IMR-90 (cell line): Measurements from ENCODE around the gene TTC23L. TPM values are rescaled to one million over a fixed set of nuclear protein-coding genes. Genes with fewer than 3 reads are reported as not detected.

Source experiments
- ATAC-seq: fragments of 200-7000 bp; cut with Tn5 transposase; 2 replicates; pipeline ENCODE4 v1.9.1; 2020; ENCODE audit warnings: low read depth, mild to moderate bottlenecking, moderate library complexity
- BruUV-seq: library from RNA; stranded (reverse); fragments of 400-500 nt; replicated peaks from 2 replicates; lab custom pipeline; 2021; lab: Mats Ljungman, UMichigan
- CTCF ChIA-PET: fragments of 300-600 bp; formaldehyde crosslinking; extraction: SDS; loops from one replicate; lab custom pipeline; 2021; ENCODE audit warnings: antibody characterized with exemption; lab: Yijun Ruan, JAX
- POLR2A ChIA-PET: fragments of 300-600 bp; sonication (Branson Sonifier 250); formaldehyde crosslinking; loops from one replicate; lab custom pipeline; 2022; ENCODE audit warnings: antibody characterized with exemption; ENCODE audit not compliant: unreplicated experiment; lab: Charles Lee
- DNase-seq: peaks from one replicate; pipeline ENCODE4 v3.0.0; 2013
- H2AFZ ChIP-seq: replicated peaks from 2 replicates; pipeline ENCODE3; 2013; ENCODE audit warnings: low read length, mild to moderate bottlenecking; ENCODE audit not compliant: poor library complexity
- H2AK5ac ChIP-seq: 2 replicates; pipeline ENCODE4 v1.6.1; 2013; ENCODE audit warnings: low read depth, low read length, inconsistent platforms
- H2AK9ac ChIP-seq: replicated peaks from 2 replicates; pipeline ENCODE3; 2013; ENCODE audit warnings: mild to moderate bottlenecking, low read depth, low read length, moderate library complexity; ENCODE audit not compliant: poor library complexity
- H2BK120ac ChIP-seq: 2 replicates; pipeline ENCODE4 v1.6.1; 2013; ENCODE audit warnings: low read depth, low read length, inconsistent platforms
- H2BK15ac ChIP-seq: 3 replicates; pipeline ENCODE4 v1.6.1; 2013; ENCODE audit warnings: low read depth, low read length, inconsistent platforms
- H2BK20ac ChIP-seq: 2 replicates; pipeline ENCODE4 v1.6.1; 2013; ENCODE audit warnings: low read depth, mild to moderate bottlenecking, inconsistent platforms, low read length, moderate library complexity
- H2BK5ac ChIP-seq: 2 replicates; pipeline ENCODE4 v1.6.1; 2013; ENCODE audit warnings: mild to moderate bottlenecking, low read depth, low read length, inconsistent platforms; ENCODE audit not compliant: poor library complexity, severe bottlenecking
- H3K14ac ChIP-seq: replicated peaks from 2 replicates; pipeline ENCODE4 v1.6.1; 2013; ENCODE audit warnings: low read depth, low read length, inconsistent platforms
- H3K18ac ChIP-seq: 2 replicates; pipeline ENCODE4 v1.6.1; 2013; ENCODE audit warnings: low read depth, low read length, control low read depth
- H3K23ac ChIP-seq: 2 replicates; pipeline ENCODE4 v1.6.1; 2013; ENCODE audit warnings: low read depth, low read length, inconsistent platforms
- H3K27ac ChIP-seq: 2 replicates; pipeline ENCODE4 v1.5.1; 2013; ENCODE audit warnings: mild to moderate bottlenecking, control low read depth, low read length; ENCODE audit not compliant: insufficient read depth
- H3K27me3 ChIP-seq: 2 replicates; pipeline ENCODE4 v1.6.1; 2013; ENCODE audit warnings: low read length; ENCODE audit not compliant: control insufficient read depth, insufficient read depth
- H3K36me3 ChIP-seq: 2 replicates; pipeline ENCODE4 v1.6.1; 2013; ENCODE audit warnings: low read length, mixed read lengths; ENCODE audit not compliant: control insufficient read depth, insufficient read depth
- H3K4ac ChIP-seq: 2 replicates; pipeline ENCODE4 v1.6.1; 2013; ENCODE audit warnings: low read depth, low read length, inconsistent platforms
- H3K4me1 ChIP-seq: 2 replicates; pipeline ENCODE4 v1.6.1; 2013; ENCODE audit warnings: low read length, mixed read lengths; ENCODE audit not compliant: control insufficient read depth, insufficient read depth
- H3K4me2 ChIP-seq: 2 replicates; pipeline ENCODE4 v1.6.1; 2013; ENCODE audit warnings: low read depth, mild to moderate bottlenecking, control low read depth, low read length, moderate library complexity
- H3K4me3 ChIP-seq: 2 replicates; pipeline ENCODE4 v1.5.1; 2013; ENCODE audit warnings: low read depth, mild to moderate bottlenecking, control low read depth, low read length, moderate library complexity; ENCODE audit not compliant: insufficient read depth
- H3K56ac ChIP-seq: 2 replicates; pipeline ENCODE4 v1.6.1; 2013; ENCODE audit warnings: low read length, inconsistent platforms; ENCODE audit not compliant: insufficient read depth; ENCODE audit errors: extremely low read depth
- H3K79me1 ChIP-seq, 2 experiments: 2 replicates each; pipeline ENCODE4 v1.6.1; 2013; ENCODE audit warnings: low read length in 2 of 2, inconsistent platforms in 1 of 2, low read depth in 1 of 2
- H3K9ac ChIP-seq: 2 replicates; pipeline ENCODE4 v1.6.1; 2013; ENCODE audit warnings: low read depth, low read length, control low read depth
- H3K9me1 ChIP-seq: 2 replicates; pipeline ENCODE4 v1.6.1; 2013; ENCODE audit warnings: low read length, inconsistent platforms; ENCODE audit not compliant: insufficient read depth
- H3K9me3 ChIP-seq: 2 replicates; pipeline ENCODE4 v1.6.1; 2013; ENCODE audit warnings: low read length; ENCODE audit not compliant: control insufficient read depth, insufficient read depth
- H4K20me1 ChIP-seq: 2 replicates; pipeline ENCODE4 v1.6.1; 2013; ENCODE audit warnings: low read length, inconsistent platforms; ENCODE audit not compliant: insufficient read depth
- H4K5ac ChIP-seq: 2 replicates; pipeline ENCODE4 v1.6.1; 2013; ENCODE audit warnings: mild to moderate bottlenecking, low read depth, low read length, control low read depth
- H4K8ac ChIP-seq, 2 experiments: 2 replicates each; pipeline ENCODE4 v1.6.1; 2013; ENCODE audit warnings: low read depth in 2 of 2, low read length in 2 of 2, control low read depth in 1 of 2, inconsistent platforms in 1 of 2
- H4K91ac ChIP-seq: 2 replicates; pipeline ENCODE4 v1.6.1; 2013; ENCODE audit warnings: low read depth, low read length, inconsistent platforms; ENCODE audit not compliant: insufficient read depth
- BHLHE40 ChIP-seq: fragments of 150-350 bp; IDR thresholded peaks from 2 replicates; pipeline ENCODE4 v1.6.1; 2016; ENCODE audit warnings: mild to moderate bottlenecking, low read depth, low read length
- CEBPB ChIP-seq: IDR thresholded peaks from 2 replicates; pipeline ENCODE4 v1.6.1; 2012; ENCODE audit warnings: low read depth, low read length, improper control_type of control experiment
- CHD1 ChIP-seq: IDR thresholded peaks from 2 replicates; pipeline ENCODE4 v1.6.1; 2012; ENCODE audit warnings: low read depth, low read length, improper control_type of control experiment
- CTCF ChIP-seq: conservative IDR thresholded peaks from 2 replicates; pipeline ENCODE4 v1.5.1; 2012; ENCODE audit warnings: mild to moderate bottlenecking, low read depth, low read length, improper control_type of control experiment
- ELK1 ChIP-seq: fragments of 150-350 bp; IDR thresholded peaks from 2 replicates; pipeline ENCODE4 v1.6.1; 2016; ENCODE audit warnings: low read depth, mild to moderate bottlenecking, low read length, moderate library complexity, borderline replicate concordance
- FOS ChIP-seq: fragments of 150-350 bp; IDR thresholded peaks from 2 replicates; pipeline ENCODE4 v1.6.1; 2016; ENCODE audit warnings: low read depth, low read length
- MAFK ChIP-seq: IDR thresholded peaks from 2 replicates; pipeline ENCODE4 v1.6.1; 2012; ENCODE audit warnings: low read depth, low read length, improper control_type of control experiment
- MAZ ChIP-seq: IDR thresholded peaks from 2 replicates; pipeline ENCODE4 v1.6.1; 2012; ENCODE audit warnings: low read depth, mild to moderate bottlenecking, low read length, improper control_type of control experiment, moderate library complexity, borderline replicate concordance
- MXI1 ChIP-seq: IDR thresholded peaks from 2 replicates; pipeline ENCODE4 v1.6.1; 2012; ENCODE audit warnings: low read depth, mild to moderate bottlenecking, low read length, moderate library complexity, borderline replicate concordance
- NFE2L2 ChIP-seq: fragments of 150-350 bp; IDR thresholded peaks from 2 replicates; pipeline ENCODE4 v1.6.1; 2016; ENCODE audit warnings: low read depth, mild to moderate bottlenecking, low read length
- POLR2A ChIP-seq: IDR thresholded peaks from 2 replicates; pipeline ENCODE4 v1.6.1; 2012; ENCODE audit warnings: mild to moderate bottlenecking, low read depth, low read length
- RAD21 ChIP-seq: IDR thresholded peaks from 2 replicates; pipeline ENCODE4 v1.6.1; 2012; ENCODE audit warnings: low read length, improper control_type of control experiment
- RCOR1 ChIP-seq: IDR thresholded peaks from 2 replicates; pipeline ENCODE4 v1.6.1; 2012; ENCODE audit warnings: mild to moderate bottlenecking, low read length, improper control_type of control experiment; ENCODE audit not compliant: insufficient replicate concordance
- RFX5 ChIP-seq: IDR thresholded peaks from 2 replicates; pipeline ENCODE4 v1.8.0; 2012; ENCODE audit warnings: low read depth, mild to moderate bottlenecking, low read length, moderate library complexity
- SMC3 ChIP-seq: fragments of 150-350 bp; IDR thresholded peaks from 2 replicates; pipeline ENCODE4 v1.6.1; 2016; ENCODE audit warnings: low read depth, mild to moderate bottlenecking, antibody characterized with exemption, low read length, moderate library complexity
- USF2 ChIP-seq: fragments of 150-350 bp; IDR thresholded peaks from 2 replicates; pipeline ENCODE4 v1.6.1; 2017; ENCODE audit warnings: mild to moderate bottlenecking, antibody characterized with exemption, low read length, low read depth
- WGBS, 2 experiments: methylation state at CpG; one replicate each; pipeline versions ENCODE4 v1.1.5 to v1.1.7; 2013; ENCODE audit warnings: missing lambda C conversion rate in 2 of 2; ENCODE audit not compliant: insufficient read length in 1 of 2; ENCODE audit errors: extremely low coverage in 2 of 2; 5-methylcytosine and 5-hydroxymethylcytosine counted together
- dilution Hi-C: fragments of 300-500 bp; cut with HindIII; formaldehyde crosslinking; loops from one replicate; pipeline ENCODE4 v1.14.3; 2018; ENCODE audit warnings: low sequenced_read_pairs; ENCODE audit not compliant: unreplicated experiment
- in situ Hi-C: fragments of 300-500 bp; cut with MboI; formaldehyde crosslinking; loops from 3 replicates; pipeline ENCODE4 v1.14.3; 2019; ENCODE audit warnings: low sequenced_read_pairs, inconsistent platforms, mixed read lengths
- intact Hi-C: fragments of 100-400 bp; cut with micrococcal nuclease; formaldehyde crosslinking; loops from 2 replicates; pipeline ENCODE4 v1.10.0; 2022
- polyA plus RNA-seq, 3 experiments: library from polyadenylated mRNA; depleted of rRNA; stranded (reverse); fragments of >200 nt; gene quantifications; 2 replicates each; pipeline ENCODE4 v1.2.3, GENCODE V29; 2012; ENCODE audit warnings: low replicate concordance in 1 of 3
- total RNA-seq: library from RNA; depleted of rRNA; stranded (reverse); fragments of >200 nt; gene quantifications from 2 replicates; pipeline ENCODE4 v1.2.3, GENCODE V29; 2012

The TTC23L gene
- total and polyA plus RNA-seq, 2 of the 4 experiments (the other 2 are of a cell fraction): under 0.01 TPM; not detected in 1

DNA sequence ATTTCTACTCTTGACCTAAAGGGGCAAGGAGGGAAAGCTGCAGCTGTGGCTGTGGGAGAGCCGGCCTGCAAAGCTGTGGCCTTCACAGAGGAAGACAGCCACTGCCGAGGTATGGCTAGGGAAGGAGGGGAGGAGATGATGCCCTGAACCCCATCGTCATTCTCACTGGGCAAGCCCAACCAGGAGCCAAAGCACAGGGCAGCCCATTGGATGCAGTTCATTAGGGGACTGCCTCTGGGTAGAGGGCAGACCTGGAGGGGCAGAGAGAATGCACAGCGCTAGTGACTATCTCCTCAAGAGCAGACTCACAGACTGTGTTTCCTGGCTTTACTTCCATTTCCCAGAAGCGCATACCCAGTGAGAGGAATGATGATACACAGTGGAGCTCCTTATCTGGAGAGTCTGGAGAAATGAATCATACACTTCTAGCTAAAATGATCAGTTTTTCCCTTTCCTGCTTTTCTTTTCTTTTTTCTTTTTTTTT, 47.2 kb upstream of the TTC23L start:
- Histone ChIP-seq H4K91ac (no peak overlapping the region), H3K14ac (no peak overlapping the region), H2AFZ (no peak overlapping the region), H4K8ac (no peak overlapping the region), H4K20me1 (peaks cover 83% of the 10 kb centered on the region), H3K4ac (no peak overlapping the region), H3K9me3 (peaks cover 2% of the 10 kb centered on the region; the same call in 1 of the 2 replicates), H3K9ac (no peak overlapping the region), H3K23ac (no peak overlapping the region), H3K56ac (no peak overlapping the region), H2BK5ac (peak overlapping the region; percentile 0), H3K4me2 (no peak overlapping the region), H4K5ac (no peak overlapping the region), H2BK15ac (no peak overlapping the region), H2BK20ac (no peak overlapping the region), H3K4me3 (no peak overlapping the region), H3K79me1 (peaks cover 31 to 84% of the 10 kb centered on the region in 2 experiments), H3K27me3 (no peaks in the 10 kb centered on the region), H2BK120ac (no peak overlapping the region), H3K36me3 (peaks cover 16% of the 10 kb centered on the region), H3K18ac (no peak overlapping the region; the same call in 1 of the 2 replicates), H2AK5ac (no peak overlapping the region), H2AK9ac (no peak overlapping the region), H3K4me1 (peaks cover 6% of the 10 kb centered on the region), H3K27ac (peak overlapping the region; percentile 17; the same call in 1 of the 2 replicates), H3K9me1 (peaks cover 12% of the 10 kb centered on the region)
- TF ChIP-seq RCOR1: no peak
- TF ChIP-seq FOS: no peak
- TF ChIP-seq USF2: no peak
- no peak for TF ChIP-seq BHLHE40
- TF ChIP-seq RFX5: no peak
- TF ChIP-seq CHD1: no peak
- TF ChIP-seq RAD21: no peak
- no peak for TF ChIP-seq MAZ
- TF ChIP-seq CTCF: no peak
- TF ChIP-seq ELK1: no peak
- TF ChIP-seq POLR2A: no peak
- TF ChIP-seq MAFK: no peak
- no peak for TF ChIP-seq SMC3
- TF ChIP-seq MXI1: no peak
- TF ChIP-seq NFE2L2: no peak
- no peak for TF ChIP-seq CEBPB
- ATAC-seq: peak; percentile 76
- CTCF ChIA-PET: interaction anchor here (1.6 kb wide), 1 partner anchor 74 kb away, joined by 3 read pairs; no protein-coding TSS in a partner anchor
- intact Hi-C loops: no loop called here
- POLR2A ChIA-PET: no interaction called here
- dilution Hi-C loops: no loop called here
- no CpG with 5 or more reads among the region's 5 CpGs for WGBS, 2 experiments
- no TSS peak for BruUV-seq
- DNase-seq: peak; percentile 81
- in situ Hi-C loops: no loop called here
